ENCODE results near the gene COPA.

- TF ChIP-seq, protein P1, sequence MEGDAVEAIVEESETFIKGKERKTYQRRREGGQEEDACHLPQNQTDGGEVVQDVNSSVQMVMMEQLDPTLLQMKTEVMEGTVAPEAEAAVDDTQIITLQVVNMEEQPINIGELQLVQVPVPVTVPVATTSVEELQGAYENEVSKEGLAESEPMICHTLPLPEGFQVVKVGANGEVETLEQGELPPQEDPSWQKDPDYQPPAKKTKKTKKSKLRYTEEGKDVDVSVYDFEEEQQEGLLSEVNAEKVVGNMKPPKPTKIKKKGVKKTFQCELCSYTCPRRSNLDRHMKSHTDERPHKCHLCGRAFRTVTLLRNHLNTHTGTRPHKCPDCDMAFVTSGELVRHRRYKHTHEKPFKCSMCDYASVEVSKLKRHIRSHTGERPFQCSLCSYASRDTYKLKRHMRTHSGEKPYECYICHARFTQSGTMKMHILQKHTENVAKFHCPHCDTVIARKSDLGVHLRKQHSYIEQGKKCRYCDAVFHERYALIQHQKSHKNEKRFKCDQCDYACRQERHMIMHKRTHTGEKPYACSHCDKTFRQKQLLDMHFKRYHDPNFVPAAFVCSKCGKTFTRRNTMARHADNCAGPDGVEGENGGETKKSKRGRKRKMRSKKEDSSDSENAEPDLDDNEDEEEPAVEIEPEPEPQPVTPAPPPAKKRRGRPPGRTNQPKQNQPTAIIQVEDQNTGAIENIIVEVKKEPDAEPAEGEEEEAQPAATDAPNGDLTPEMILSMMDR (IDR thresholded peaks at IDR 0.05; ENCODE audit: extremely low read depth in 1 of 2, insufficient read depth in 1 of 2, low read depth in 1 of 2, low read length in 2 of 2) = no peak
- TF ChIP-seq POLR2A (IDR thresholded peaks at IDR 0.05; ENCODE audit: low read depth, low read length) (no peak), EZH2 (IDR thresholded peaks at IDR 0.05; ENCODE audit: borderline replicate concordance, low read depth, low read length, severe bottlenecking) (no peak), POLR2AphosphoS5 (IDR thresholded peaks at IDR 0.05; ENCODE audit: insufficient read depth, low read depth, low read length) (no peak), FOS (IDR thresholded peaks at IDR 0.05; ENCODE audit: borderline replicate concordance, insufficient read depth, low read length) (no peak), MYC (IDR thresholded peaks at IDR 0.05; ENCODE audit: low read depth, low read length) (no peak)
Observed at GRCh38 chr1:160330119-160330518, 12.9 kb downstream of the COPA start.

Data from endothelial cell of umbilical vein (primary cell).